Measurements from ENCODE around the gene LMO4. TPM values are rescaled to one million over a fixed set of nuclear protein-coding genes. Genes with fewer than 3 reads are reported as not detected.

The LMO4 gene
- total RNA-seq, 4 donors from 2014 or later = 32.7 to 57.3 (median 52.1) TPM

- H3K36me3 ChIP-seq = no peaks in the 10 kb centered on the region
- peaks cover 0 to 16% (median 5%) of the 10 kb centered on the region in 3 donors for H3K4me1 ChIP-seq
- no peaks in the 10 kb centered on the region for H3K9me3 ChIP-seq
- no peak overlapping the region for H3K4me3 ChIP-seq
- TF ChIP-seq POLR2A (IDR thresholded peaks at IDR 0.05) (no peak), CTCF (IDR thresholded peaks at IDR 0.05) (no peak)
- DNase-seq = no peak
- no peaks in the 10 kb centered on the region for H3K27me3 ChIP-seq
- no peak overlapping the region for H3K27ac ChIP-seq
- intact Hi-C loops (cut with DNase I) = no loop called here
Measured at GRCh38 chr1:87388411-87388810, 59.7 kb downstream of the LMO4 start.

- TF ChIP-seq CTCF (IDR thresholded peaks at IDR 0.05) (no peak), POLR2A (IDR thresholded peaks at IDR 0.05) (no peak)
- no peak overlapping the region for H3K4me3 ChIP-seq
- H3K4me1 ChIP-seq = peaks cover 0 to 18% (median 5%) of the 10 kb centered on the region in 3 donors
- no peaks in the 10 kb centered on the region for H3K9me3 ChIP-seq
- intact Hi-C loops (cut with DNase I) = no loop called here
- no peak for DNase-seq
- 25 to 54% methylated on average over 1 of the region's 1 CpG for WGBS, 2 donors
- H3K36me3 ChIP-seq = no peaks in the 10 kb centered on the region
- no peak overlapping the region for H3K27ac ChIP-seq
- H3K27me3 ChIP-seq = no peaks in the 10 kb centered on the region
Measured at GRCh38 chr1:87389011-87389410, 60.3 kb downstream of the LMO4 start.

- 86 to 90% methylated on average over 3 of the region's 3 CpGs for WGBS, 2 donors
Measured at GRCh38 chr1:87389546-87389945, 60.9 kb downstream of the LMO4 start.

GRCh38 chr1:87392248-87393192 is 63.8 kb downstream of the LMO4 start:
- DNase-seq = no peak
- Histone ChIP-seq H3K4me1 (peaks cover 0 to 18% (median 5%) of the 10 kb centered on the region in 3 donors), H3K9me3 (no peaks in the 10 kb centered on the region), H3K4me3 (no peak overlapping the region), H3K27me3 (no peaks in the 10 kb centered on the region), H3K27ac (peak overlapping the region in 1 of 4 donors; percentile 2), H3K36me3 (no peaks in the 10 kb centered on the region)
- TF ChIP-seq CTCF (IDR thresholded peaks at IDR 0.05) (no peak), POLR2A (IDR thresholded peaks at IDR 0.05) (no peak)
- intact Hi-C loops (cut with DNase I) = no loop called here
- 34 to 46% methylated on average over 7 of the region's 7 CpGs for WGBS, 2 donors

More at GRCh38 chr1:87389546-87389945, 60.9 kb downstream of the LMO4 start:
- Histone ChIP-seq H3K27me3 (no peaks in the 10 kb centered on the region), H3K4me3 (no peak overlapping the region), H3K27ac (no peak overlapping the region), H3K4me1 (peaks cover 0 to 18% (median 5%) of the 10 kb centered on the region in 3 donors), H3K9me3 (no peaks in the 10 kb centered on the region), H3K36me3 (no peaks in the 10 kb centered on the region)
- DNase-seq = no peak
- TF ChIP-seq POLR2A (IDR thresholded peaks at IDR 0.05) (no peak), CTCF (IDR thresholded peaks at IDR 0.05) (no peak)
- intact Hi-C loops (cut with DNase I) = no loop called here

GRCh38 chr1:87393445-87394085 is 64.9 kb downstream of the LMO4 start:
- H3K36me3 ChIP-seq = no peaks in the 10 kb centered on the region
- no peak for TF ChIP-seq CTCF (IDR thresholded peaks at IDR 0.05)
- no peak for TF ChIP-seq POLR2A (IDR thresholded peaks at IDR 0.05)
- intact Hi-C loops (cut with DNase I) = no loop called here
- H3K4me3 ChIP-seq = no peak overlapping the region
- DNase-seq = no peak
- peaks cover 0 to 21% (median 5%) of the 10 kb centered on the region in 3 donors for H3K4me1 ChIP-seq
- no peaks in the 10 kb centered on the region for H3K9me3 ChIP-seq
- no peak overlapping the region for H3K27ac ChIP-seq
- H3K27me3 ChIP-seq = no peaks in the 10 kb centered on the region
- 61 to 72% methylated on average over 3 of the region's 3 CpGs for WGBS, 2 donors
